GM12878 (cell line): ENCODE results near the gene ZSCAN5C. TPM values are rescaled to one million over a fixed set of nuclear protein-coding genes. Genes with fewer than 3 reads are reported as not detected.

Source experiments
- ATAC-seq: fragments of 200-7000 bp; cut with Tn5 transposase; 3 replicates; pipeline ENCODE4 v1.9.1; 2020; ENCODE audit warnings: mild to moderate bottlenecking, moderate library complexity
- BruUV-seq: library from RNA; stranded (reverse); fragments of 400-500 nt; replicated peaks from 2 replicates; lab custom pipeline; 2021; lab: Mats Ljungman, UMichigan
- CTCF ChIA-PET: fragments of 300-600 bp; sonication (Branson Sonifier 250); formaldehyde crosslinking; extraction: SDS; loops from one replicate; lab custom pipeline; 2021; ENCODE audit warnings: inconsistent platforms; lab: Yijun Ruan, JAX
- POLR2A ChIA-PET: fragments of 350-600 bp; formaldehyde crosslinking; extraction: SDS; loops from one replicate; lab custom pipeline; 2021; ENCODE audit warnings: inconsistent platforms; lab: Charles Lee
- RAD21 ChIA-PET: fragments of 300-600 bp; sonication (Branson Sonifier 250); formaldehyde crosslinking; loops from one replicate; lab custom pipeline; 2023; ENCODE audit warnings: antibody characterized with exemption; ENCODE audit not compliant: unreplicated experiment; lab: Charles Lee
- SMC1A ChIA-PET: fragments of 300-600 bp; sonication (Branson Sonifier 250); formaldehyde crosslinking; loops from one replicate; lab custom pipeline; 2023; ENCODE audit not compliant: unreplicated experiment, uncharacterized antibody; lab: Charles Lee
- DNase-seq: peaks from one replicate; pipeline ENCODE4 v3.0.0-alpha.2; 2011; ENCODE audit warnings: low read depth, low spot score
- FAIRE-seq: peaks from 3 replicates; lab custom pipeline; 2011; peaks lifted over from hg19 to GRCh38; lab: Jason Lieb, UNC
- H2AFZ ChIP-seq: 2 replicates; pipeline ENCODE4 v1.6.0; 2011; ENCODE audit warnings: low read depth, low read length, control low read depth; ENCODE audit not compliant: control insufficient read depth
- H3K27ac ChIP-seq: 2 replicates; pipeline ENCODE4 v1.5.1; 2011; ENCODE audit warnings: control low read depth; ENCODE audit not compliant: control insufficient read depth, insufficient read depth
- H3K27me3 ChIP-seq, 2 experiments: replicated peaks in 1 of 2; 2 replicates each; pipeline versions ENCODE4 v1.6.0 to v1.6.1; 2011; ENCODE audit warnings: low read length in 1 of 2; ENCODE audit not compliant: control insufficient read depth in 2 of 2, insufficient read depth in 2 of 2
- H3K36me3 ChIP-seq, 2 experiments: 2 replicates each; pipeline ENCODE4 v1.5.1; 2011; ENCODE audit warnings: low read length in 1 of 2; ENCODE audit not compliant: control insufficient read depth in 2 of 2, insufficient read depth in 2 of 2
- H3K4me1 ChIP-seq: 2 replicates; pipeline ENCODE4 v1.6.1; 2011; ENCODE audit warnings: mild to moderate bottlenecking, low read length, moderate library complexity, mixed read lengths; ENCODE audit not compliant: control insufficient read depth, insufficient read depth
- H3K4me2 ChIP-seq: 2 replicates; pipeline ENCODE4 v1.6.0; 2011; ENCODE audit warnings: control low read depth; ENCODE audit not compliant: control insufficient read depth, insufficient read depth
- H3K4me3 ChIP-seq: fragments of 200-600 bp; sonication (generic); 2 replicates; pipeline ENCODE4 v1.5.1; 2016
- H3K79me2 ChIP-seq: 2 replicates; pipeline ENCODE4 v1.6.0; 2011; ENCODE audit warnings: low read length; ENCODE audit not compliant: control insufficient read depth, insufficient read depth
- H3K9ac ChIP-seq: 2 replicates; pipeline ENCODE4 v1.8.0; 2011; ENCODE audit warnings: low read length, control low read depth, mixed read lengths; ENCODE audit not compliant: control insufficient read depth, insufficient read depth
- H3K9me3 ChIP-seq: replicated peaks from 3 replicates; pipeline ENCODE4 v1.5.1; 2011; ENCODE audit warnings: mild to moderate bottlenecking, low read length; ENCODE audit not compliant: control insufficient read depth, insufficient read depth
- H4K20me1 ChIP-seq: 2 replicates; pipeline ENCODE4 v1.6.0; 2011; ENCODE audit not compliant: control insufficient read depth, insufficient read depth
- CREB1 ChIP-seq: IDR thresholded peaks from 2 replicates; pipeline ENCODE4 v1.6.1; 2012; ENCODE audit warnings: low read depth, mild to moderate bottlenecking, inconsistent platforms
- E2F4 ChIP-seq: IDR thresholded peaks from 2 replicates; pipeline ENCODE4 v1.6.1; 2012; ENCODE audit warnings: low read depth, low read length, improper control_type of control experiment
- EED ChIP-seq: sonication (generic); IDR thresholded peaks from 2 replicates; pipeline ENCODE4 v1.6.1; 2016; ENCODE audit warnings: antibody characterized with exemption, low read depth
- IKZF1 ChIP-seq: fragments of 450-650 bp; conservative IDR thresholded peaks from 2 replicates; pipeline ENCODE4 v1.6.1; 2017; ENCODE audit warnings: antibody characterized with exemption, mild to moderate bottlenecking
- IKZF2 ChIP-seq, 2 experiments: fragments of 450-650 bp; IDR thresholded peaks; 2 replicates each; pipeline ENCODE4 v1.6.1; 2017; ENCODE audit warnings: mild to moderate bottlenecking in 2 of 2, moderate library complexity in 2 of 2
- MTA3 ChIP-seq: IDR thresholded peaks from 2 replicates; pipeline ENCODE4 v1.6.1; 2012; ENCODE audit warnings: low read length, inconsistent platforms, borderline replicate concordance
- NFIC ChIP-seq: IDR thresholded peaks from 2 replicates; pipeline ENCODE4 v1.6.1; 2012; ENCODE audit warnings: low read depth, mild to moderate bottlenecking, inconsistent platforms, low read length, moderate library complexity
- PRDM15 ChIP-seq: fragments of 450-650 bp; formaldehyde crosslinking; IDR thresholded peaks from 2 replicates; pipeline ENCODE4 v1.4.0; 2020; ENCODE audit warnings: mild to moderate bottlenecking, moderate library complexity
- SMAD1 ChIP-seq: fragments of 450-650 bp; IDR thresholded peaks from 2 replicates; pipeline ENCODE4 v1.6.1; 2018; ENCODE audit warnings: mild to moderate bottlenecking, low read depth; ENCODE audit not compliant: partially characterized antibody
- SMC3 ChIP-seq: IDR thresholded peaks from 2 replicates; pipeline ENCODE4 v1.6.1; 2011; ENCODE audit warnings: low read length, improper control_type of control experiment, borderline replicate concordance
- ZBTB4 ChIP-seq: fragments of 450-650 bp; formaldehyde crosslinking; IDR thresholded peaks from 2 replicates; pipeline ENCODE4 v1.4.0; 2022; ENCODE audit warnings: mild to moderate bottlenecking, moderate library complexity
- WGBS: methylation state at CpG from one replicate; pipeline ENCODE4 v1.1.6; 2016; ENCODE audit warnings: low lambda C conversion rate; ENCODE audit not compliant: insufficient replicate concordance, insufficient coverage; ENCODE audit errors: missing lambda C conversion rate; 5-methylcytosine and 5-hydroxymethylcytosine counted together
- in situ Hi-C: fragments of 300-500 bp; cut with MboI; formaldehyde crosslinking; loops from 9 replicates; pipeline ENCODE4 v1.14.3; 2018; ENCODE audit warnings: mixed read lengths
- intact Hi-C: fragments of 100-400 bp; cut with micrococcal nuclease; formaldehyde crosslinking; loops from one replicate; pipeline ENCODE4 v1.14.2; 2022; ENCODE audit not compliant: unreplicated experiment
- polyA plus RNA-seq, 11 experiments: library from polyadenylated mRNA; depleted of rRNA in 4 of 11; unstranded in 6 of 11; stranded (reverse) in 5 of 11; fragments of >200 nt; fragmentation: Nextera tagmentation in 4 of 11; fragmentation: Illumina TruSeq in 1 of 11; extraction: Ambion mirVana in 4 of 11; extraction: Trizol in 1 of 11; gene quantifications; 1 replicate in 1 of 11; 2 replicates in 10 of 11; pipeline versions ENCODE4 v1.2.1 to v1.2.3, GENCODE V29; 2011 to 2016; ENCODE audit warnings: inconsistent platforms in 2 of 11, missing spikeins in 2 of 11, low read depth in 1 of 11
- total RNA-seq, 4 experiments: library from RNA; depleted of rRNA in 3 of 4; stranded (reverse); fragments of >200 nt in 3 of 4; fragmentation: Illumina TruSeq in 1 of 4; extraction: Trizol in 1 of 4; gene quantifications; 2 replicates each; pipeline versions ENCODE4 v1.2.1 to v1.2.3, GENCODE V29; 2013 to 2021

Gene ZSCAN5C
- total and polyA plus RNA-seq, 10 of the 15 experiments (the other 5 are each of a cell fraction or from before 2014, with no cell fraction given): not detected

GRCh38 chr19:56221851-56222250 is 19.8 kb downstream of the ZSCAN5C start (continued):
- no peak for TF ChIP-seq PRDM15 (CRISPR knock-in tag)
- TF ChIP-seq SMAD1: no peak
- TF ChIP-seq MTA3: no peak

- H2AFZ ChIP-seq: no peak overlapping the region
- no peaks in the 10 kb centered on the region for H3K4me1 ChIP-seq
- intact Hi-C loops (no loop called here), in situ Hi-C loops (no loop called here)
- no TSS peak for BruUV-seq
- FAIRE-seq (no peak), DNase-seq (no peak), ATAC-seq (no peak)
- H4K20me1 ChIP-seq: no peaks in the 10 kb centered on the region
- H3K27ac ChIP-seq: no peak overlapping the region
- H3K27me3 ChIP-seq: no peaks in the 10 kb centered on the region
- H3K9me3 ChIP-seq: no peaks in the 10 kb centered on the region
- POLR2A ChIA-PET: no interaction called here
- no peaks in the 10 kb centered on the region; a peak in 1 of 4 replicates for H3K36me3 ChIP-seq
- CTCF ChIA-PET: no interaction called here
- TF ChIP-seq IKZF2 (IDR thresholded peaks at IDR 0.05) (no peak), E2F4 (no peak), SMC3 (no peak), EED (no peak), CREB1 (no peak), ZBTB4 (CRISPR knock-in tag) (no peak), NFIC (no peak), IKZF1 (no peak)
- H3K4me3 ChIP-seq: no peak overlapping the region
- RAD21 ChIA-PET: no interaction called here
- no peak overlapping the region for H3K9ac ChIP-seq
- 68% methylated on average over 6 of the region's 6 CpGs for WGBS
- H3K4me2 ChIP-seq: no peak overlapping the region
- no peaks in the 10 kb centered on the region for H3K79me2 ChIP-seq
- SMC1A ChIA-PET: no interaction called here
Measured at GRCh38 chr19:56222901-56223300, 20.8 kb downstream of the ZSCAN5C start.
